GM12892 (cell line): ENCODE measurements around the gene ILF3.
"Not testable (repeated sequence)": the region's sequence is repeated elsewhere in the genome, so short reads cannot be mapped to it uniquely, and the experiment has no call there.

Experiments
- DNase-seq: peaks from one replicate; pipeline ENCODE4 v3.0.0; 2011; ENCODE audit not compliant: insufficient read length
- FAIRE-seq: peaks from 2 replicates; lab custom pipeline; 2011; peaks lifted over from hg19 to GRCh38; lab: Jason Lieb, UNC
- POLR2A ChIP-seq: IDR thresholded peaks from 2 replicates; pipeline ENCODE4 v1.6.1; 2011; ENCODE audit warnings: low read depth, low read length, control low read depth
- POLR2AphosphoS5 ChIP-seq: IDR thresholded peaks from 2 replicates; pipeline ENCODE4 v1.6.1; 2011; ENCODE audit warnings: low read depth, low read length, control low read depth
- TAF1 ChIP-seq: IDR thresholded peaks from 2 replicates; pipeline ENCODE4 v1.6.1; 2011; ENCODE audit warnings: low read depth, mild to moderate bottlenecking, control low read depth, low read length, borderline replicate concordance

The ILF3 gene

DNA sequence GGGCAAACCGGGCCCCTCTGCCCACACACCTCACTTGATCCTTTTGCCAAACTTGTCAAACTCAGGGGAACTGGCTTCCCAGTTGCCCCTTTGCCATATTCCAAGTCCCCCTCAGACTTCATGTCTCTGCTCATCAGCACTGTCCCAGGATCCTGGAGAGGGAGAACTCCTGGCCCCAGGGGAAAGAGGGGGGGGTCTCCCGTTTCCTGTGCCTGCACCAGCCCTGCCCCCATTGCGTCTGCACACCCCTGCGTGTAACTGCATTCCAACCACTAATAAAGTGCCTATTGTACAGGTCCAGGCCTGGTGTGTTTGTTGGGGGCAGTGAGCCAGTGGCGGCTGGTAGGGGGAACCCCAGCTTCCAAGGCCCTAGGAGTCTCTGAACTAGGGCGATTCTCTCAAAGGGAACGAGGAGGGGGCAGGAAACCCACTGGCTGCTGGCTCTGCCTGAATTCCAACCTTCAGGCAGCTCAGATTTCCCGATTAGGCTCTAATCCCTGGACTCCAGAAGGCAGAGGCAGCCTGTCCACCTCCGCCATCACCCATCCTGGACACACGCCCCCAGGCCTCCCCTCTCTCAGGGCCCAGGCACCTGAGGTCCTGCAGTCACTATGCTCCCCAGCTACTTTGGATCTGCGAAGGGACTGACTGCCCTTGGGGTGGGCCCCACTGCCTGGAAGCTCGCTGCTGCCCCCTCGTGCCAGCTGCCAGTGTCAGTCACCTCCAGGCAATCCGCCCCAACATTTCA lies 9.7 kb upstream of the ILF3 start:
- TF ChIP-seq TAF1 (no peak), POLR2A (peak; percentile 13; the same call in 1 of the 2 replicates)
- DNase-seq (peak; percentile 92), FAIRE-seq (peak; percentile 85)

DNA sequence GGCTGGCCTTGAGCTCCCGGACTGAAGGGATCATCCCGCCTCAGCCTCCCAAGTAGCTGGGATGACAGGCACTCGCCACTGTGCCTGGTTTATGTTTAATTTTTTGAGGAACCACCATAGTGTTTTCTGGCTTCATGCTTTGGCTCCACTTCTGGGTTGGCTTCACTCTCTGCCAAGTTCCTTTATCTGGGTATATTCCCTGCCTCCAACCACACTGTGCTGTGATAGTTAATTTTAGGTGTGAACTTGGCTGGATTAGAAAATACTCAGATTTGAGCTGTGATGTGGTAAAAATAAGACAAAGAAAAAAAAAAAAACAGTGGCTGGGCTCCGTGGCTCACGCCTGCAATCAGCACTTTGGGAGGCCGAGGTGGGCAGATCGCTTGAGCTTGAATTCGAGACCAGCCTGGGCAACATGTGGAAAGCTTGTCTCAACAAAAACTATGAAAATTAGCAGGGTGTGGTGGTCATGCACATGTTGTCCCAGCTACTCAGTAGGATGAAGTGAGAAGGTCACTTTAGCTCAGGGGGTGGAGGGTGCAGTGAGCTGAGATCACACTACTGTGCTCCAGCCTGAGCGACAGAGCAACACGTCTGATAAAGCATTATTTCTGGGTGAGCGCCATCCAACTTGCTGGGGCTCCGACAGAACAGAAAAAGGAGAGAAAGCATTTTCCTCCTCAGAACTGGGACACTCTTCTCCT lies 7.5 kb upstream of the ILF3 start:
- FAIRE-seq (no peak), DNase-seq (no peak)
- TF ChIP-seq POLR2A (no peak), TAF1 (no peak), POLR2AphosphoS5 (no peak)

DNA sequence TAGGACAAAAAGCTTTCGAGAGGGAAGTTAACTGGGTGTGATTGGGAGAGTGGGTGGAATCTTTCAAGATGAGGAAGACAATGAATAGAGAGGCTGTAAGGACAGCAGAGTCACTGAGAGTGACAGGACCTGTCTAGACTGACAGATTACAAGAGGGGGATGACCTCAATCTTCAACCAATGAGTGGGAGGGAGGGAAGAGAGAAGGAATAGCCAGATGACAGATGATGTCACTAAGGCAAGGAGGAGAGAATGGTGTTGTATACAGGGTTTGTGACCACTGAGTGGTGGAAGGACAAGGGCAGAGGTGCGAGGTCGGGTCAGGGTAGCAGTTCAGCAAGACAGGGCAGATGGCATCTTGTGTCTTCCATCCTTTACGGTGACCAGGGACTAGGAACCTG lies 5.8 kb upstream of the ILF3 start:
- FAIRE-seq (no peak), DNase-seq (no peak)
- no peak for TF ChIP-seq POLR2A

DNA sequence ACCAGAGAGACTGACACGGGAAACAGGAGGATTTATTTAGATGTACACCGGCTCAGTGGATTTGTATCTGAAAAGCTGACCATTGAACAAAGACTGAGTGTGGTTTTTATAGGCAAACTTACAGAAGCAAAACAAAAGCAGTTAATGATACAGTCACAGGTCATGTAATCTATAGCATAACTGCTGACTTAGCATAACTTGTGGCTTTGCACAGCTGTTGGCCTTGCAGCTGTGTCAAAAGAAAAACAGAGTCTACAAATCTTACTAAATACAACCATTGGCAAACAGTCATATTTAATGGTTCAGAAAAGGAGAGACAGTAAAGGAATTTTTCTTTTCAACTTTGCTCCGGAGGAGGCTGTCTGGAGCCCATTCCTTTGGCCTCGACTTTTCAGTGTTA lies 2.3 kb upstream of the ILF3 start:
- FAIRE-seq (no peak), DNase-seq (no peak)
- no peak for TF ChIP-seq POLR2AphosphoS5
- TF ChIP-seq TAF1: no peak
- TF ChIP-seq POLR2A: no peak; the same call in 1 of the 2 replicates

DNA sequence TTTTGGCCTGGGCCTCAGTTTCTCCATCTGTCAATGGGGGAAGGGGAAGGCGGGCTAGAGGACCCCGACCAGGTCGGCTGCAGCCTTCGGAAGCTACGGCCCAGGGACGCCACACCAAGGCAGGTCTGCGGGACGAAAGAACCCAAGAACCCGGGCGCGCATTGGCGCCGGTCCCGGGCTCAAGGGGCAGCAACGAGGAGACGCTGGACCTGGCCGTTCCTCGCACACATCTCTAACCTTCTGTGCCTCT lies 739 bp upstream of the ILF3 start:
- no peak for TF ChIP-seq POLR2A
- no peak for TF ChIP-seq POLR2AphosphoS5
- TF ChIP-seq TAF1: no peak
- FAIRE-seq: no peak

DNA sequence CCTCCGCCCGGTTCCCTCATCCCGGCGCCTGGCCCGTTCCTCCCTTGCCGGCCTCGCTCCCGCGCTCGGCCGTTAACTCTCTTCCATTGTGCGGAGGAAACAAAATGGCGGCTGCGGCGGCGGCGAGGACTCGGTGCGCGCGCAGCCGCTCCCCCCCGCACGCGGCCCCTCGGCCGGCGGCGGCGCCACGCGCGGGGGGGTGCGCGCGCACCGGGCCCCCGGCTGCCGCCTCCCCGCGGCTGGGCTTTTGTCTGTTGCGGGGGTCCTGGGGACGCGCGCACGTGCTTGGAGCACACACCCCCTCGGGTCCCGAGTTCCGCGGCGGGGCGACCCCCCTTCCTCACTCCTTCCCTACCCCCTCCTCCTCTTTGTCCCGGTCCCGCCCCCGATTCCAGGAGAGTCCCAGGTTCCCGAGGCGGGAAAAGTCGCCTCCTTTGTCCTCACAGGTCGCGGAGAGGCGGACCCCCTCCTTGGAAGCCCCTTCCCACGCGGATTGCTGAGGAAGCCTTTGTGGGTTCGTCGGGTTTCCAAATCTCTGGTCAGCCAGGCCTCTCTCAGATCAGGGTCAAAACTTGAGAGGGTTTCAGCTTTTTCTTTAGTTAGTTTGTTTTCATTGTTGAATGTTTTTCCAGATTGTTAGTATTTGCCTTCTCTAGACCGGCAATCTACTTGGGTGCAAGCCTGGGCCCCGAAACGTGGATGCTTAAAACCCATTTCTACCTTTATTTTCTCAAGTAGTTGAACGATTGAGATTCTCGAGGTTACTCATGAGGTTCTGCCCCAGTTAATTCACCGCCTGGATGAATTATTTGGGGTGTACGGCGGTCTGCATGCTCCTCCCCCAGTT lies 687 bp downstream of the ILF3 start:
- TF ChIP-seq POLR2A: peak; percentile 52; the same call in 1 of the 2 replicates
- no peak; the same call in 1 of the 2 replicates for TF ChIP-seq TAF1
- DNase-seq (peak; percentile 85), FAIRE-seq (peak; percentile 36)

More for the DNA sequence above, 739 bp upstream of the ILF3 start:
- no peak for DNase-seq

DNA sequence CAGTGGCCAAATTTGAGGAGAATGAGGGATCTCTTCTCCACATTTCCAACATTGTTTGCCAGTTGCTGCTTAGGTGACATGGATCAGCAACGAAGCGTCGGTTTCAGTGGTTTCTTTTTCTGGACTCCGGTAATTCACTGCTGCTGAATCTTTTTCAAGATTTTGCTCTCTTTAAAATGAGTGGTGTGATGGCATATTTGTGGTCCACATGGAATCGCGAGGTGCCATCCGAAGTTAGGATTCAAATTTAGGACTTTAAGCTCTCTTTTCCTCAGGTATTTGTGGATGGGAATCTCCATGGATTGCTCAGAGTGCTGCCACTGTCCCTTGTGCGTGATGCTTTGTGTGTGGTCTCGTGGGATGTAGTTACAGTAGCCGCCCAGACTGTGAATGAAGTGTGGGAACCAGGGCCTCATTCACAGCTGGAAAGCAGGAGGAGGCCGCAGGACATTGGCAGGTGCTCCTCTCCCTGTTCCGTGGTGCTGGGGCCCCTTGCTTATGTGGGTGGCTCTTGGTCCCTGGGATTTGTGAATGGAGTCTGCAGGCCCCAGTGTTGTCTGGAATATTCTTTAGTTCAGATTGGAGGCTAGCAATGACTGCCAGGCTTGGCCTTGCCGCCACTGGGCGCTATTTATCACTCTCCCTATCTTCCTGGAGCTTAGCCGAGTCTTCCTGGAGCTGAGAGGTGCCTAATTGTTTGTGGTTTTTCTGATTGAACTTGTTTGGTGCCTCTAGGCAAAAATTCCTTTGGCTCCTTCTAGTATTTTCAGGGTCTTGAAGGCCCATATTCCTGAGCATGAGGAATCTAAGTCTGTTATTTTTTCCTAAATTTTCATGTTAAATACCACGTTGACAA lies 1.5 kb downstream of the ILF3 start:
- no peak for DNase-seq

DNA sequence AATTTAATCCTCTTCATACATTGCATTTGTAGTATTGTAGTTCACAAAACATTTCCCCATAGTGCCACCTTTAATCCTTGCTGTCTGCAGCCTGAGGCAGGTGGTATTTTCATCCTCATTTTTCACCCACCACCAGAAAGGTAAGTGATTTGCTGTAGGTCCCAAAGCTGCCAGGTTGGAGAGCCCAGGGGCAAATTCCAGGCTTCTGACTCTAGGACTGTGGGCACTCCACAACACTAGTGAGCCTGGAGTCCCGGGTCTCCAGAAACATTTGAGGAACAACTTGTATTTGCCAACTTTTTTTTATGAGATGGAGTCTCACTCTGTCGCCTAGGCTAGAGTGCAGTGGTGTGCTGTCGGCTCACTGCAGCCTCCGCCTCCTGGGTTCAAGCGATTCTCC lies 6.2 kb downstream of the ILF3 start:
- DNase-seq: no peak
- FAIRE-seq: no peak
- TF ChIP-seq TAF1: no peak
- no peak for TF ChIP-seq POLR2A
- TF ChIP-seq POLR2AphosphoS5: no peak

More for the DNA sequence above, 1.5 kb downstream of the ILF3 start:
- no peak for TF ChIP-seq POLR2AphosphoS5
- FAIRE-seq: no peak

DNA sequence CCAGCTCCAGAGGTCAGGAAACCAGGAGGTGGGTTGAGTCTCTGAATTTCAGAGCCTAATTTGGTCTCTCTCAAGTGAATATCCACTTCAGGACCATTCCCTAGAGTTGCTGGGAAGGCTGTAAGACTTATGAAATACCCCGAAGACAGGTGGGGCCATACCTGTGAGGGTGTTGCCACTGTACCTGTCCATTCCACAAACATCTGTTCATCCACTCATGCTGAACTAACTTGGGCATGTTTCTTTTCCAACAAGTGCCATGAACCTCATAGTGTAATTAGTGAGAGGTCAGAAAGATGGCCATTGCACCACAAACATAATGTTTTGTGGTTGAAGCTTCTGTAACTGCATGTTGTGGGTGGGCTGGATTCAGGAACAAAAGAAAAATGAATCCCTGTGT lies 7.8 kb downstream of the ILF3 start:
- no peak for FAIRE-seq
- no peak for TF ChIP-seq POLR2A
- TF ChIP-seq POLR2AphosphoS5: no peak
- no peak for TF ChIP-seq TAF1
- no peak for DNase-seq

DNA sequence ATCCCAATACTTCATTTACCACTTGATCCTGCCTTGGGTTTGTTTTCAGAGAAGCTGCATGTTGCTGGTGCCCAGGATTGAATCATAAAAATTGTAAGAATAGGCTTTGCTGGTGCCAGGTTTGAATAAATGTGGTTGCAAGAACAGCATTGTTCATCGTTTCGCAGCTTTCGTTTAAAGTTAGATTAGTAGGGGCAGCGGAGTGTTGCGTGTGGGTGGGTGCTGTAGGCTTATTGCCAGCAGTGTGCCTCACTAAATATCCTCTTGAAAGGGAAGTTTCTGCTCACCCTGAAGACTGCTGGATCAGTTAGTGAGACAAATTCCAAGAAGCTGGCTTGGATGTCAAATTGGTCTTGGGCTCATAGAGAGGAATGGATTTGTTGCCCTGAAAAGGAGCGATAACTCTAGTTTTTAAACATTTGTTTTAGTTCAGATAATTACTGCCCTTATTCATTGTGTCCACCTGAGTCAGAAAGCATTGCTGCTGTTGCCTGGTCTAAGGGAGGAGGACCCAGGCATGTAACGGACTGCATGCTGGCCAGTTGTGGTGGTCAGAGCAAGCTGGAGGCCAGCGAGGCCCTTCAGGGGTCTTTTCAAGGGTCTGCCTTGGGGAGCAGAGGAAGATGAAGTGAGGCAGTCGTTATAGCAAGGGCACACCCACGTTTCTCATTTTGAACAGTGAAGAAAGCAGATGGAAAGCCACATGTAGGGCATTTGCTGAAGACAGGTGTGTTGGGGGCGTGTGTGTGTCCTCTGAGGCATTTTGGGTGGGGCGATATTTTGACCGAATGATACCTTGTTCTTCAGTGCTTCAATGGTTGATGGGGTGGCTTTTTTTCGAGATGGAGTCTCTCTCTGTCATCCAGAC lies 8.5 kb downstream of the ILF3 start:
- DNase-seq: no peak
- peak; percentile 51 for FAIRE-seq
- TF ChIP-seq POLR2A: no peak
- no peak for TF ChIP-seq POLR2AphosphoS5
- TF ChIP-seq TAF1: no peak

DNA sequence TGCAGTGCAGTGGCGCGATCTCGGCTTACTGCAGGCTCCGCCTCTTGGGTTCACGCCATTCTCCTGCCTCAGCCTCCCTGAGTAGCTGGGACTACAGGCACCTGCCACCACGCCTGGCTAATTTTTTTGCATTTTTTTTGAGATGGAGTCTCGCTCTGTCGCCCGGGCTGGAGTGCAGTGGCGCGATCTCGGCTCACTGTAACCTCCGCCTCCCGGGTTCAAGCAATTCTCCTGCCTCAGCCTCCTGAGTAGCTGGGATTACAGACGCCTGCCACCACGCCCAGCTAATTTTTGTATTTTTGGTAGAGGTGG lies 9.1 kb downstream of the ILF3 start:
- not testable (repeated sequence) for FAIRE-seq, DNase-seq
